Esophagus muscularis mucosa (tissue), 4 donors: Measurements from ENCODE around the gene SLC7A1. TPM values are rescaled to one million over a fixed set of nuclear protein-coding genes. Genes with fewer than 3 reads are reported as not detected.

Experiments used
- DNase-seq: peaks from one replicate; pipeline ENCODE4 v3.0.0-alpha.2; 2017; ENCODE audit errors: extremely low spot score
- H3K27ac ChIP-seq, 4 donors: fragments of 200-600 bp; sonication (generic); replicated peaks in 1 of 4; 1 replicate in 3 of 4; 2 replicates in 1 of 4; pipeline ENCODE4 v1.5.1; 2016 to 2019; ENCODE audit warnings: mild to moderate bottlenecking in 1 of 4
- H3K27me3 ChIP-seq, 4 donors: fragments of 200-600 bp; sonication (generic); one replicate each; pipeline versions ENCODE4 v1.5.1 to v1.6.0; 2016 to 2019
- H3K36me3 ChIP-seq, 4 donors: fragments of 200-600 bp; sonication (generic); one replicate each; pipeline ENCODE4 v1.5.1; 2016 to 2019
- H3K4me1 ChIP-seq, 4 donors: fragments of 200-600 bp; sonication (generic); one replicate each; pipeline ENCODE4 v1.5.1; 2016 to 2019
- H3K4me3 ChIP-seq, 4 donors: fragments of 200-600 bp; sonication (generic); 1 replicate in 2 of 4; 2 replicates in 2 of 4; pipeline ENCODE4 v1.5.1; 2016 to 2019; ENCODE audit warnings: mild to moderate bottlenecking in 4 of 4, moderate library complexity in 1 of 4
- H3K9me3 ChIP-seq, 4 donors: fragments of 200-600 bp; sonication (generic); 1 replicate in 3 of 4; 2 replicates in 1 of 4; pipeline ENCODE4 v1.5.1; 2016 to 2019
- CTCF ChIP-seq, 3 experiments: fragments of 200-600 bp in 2 of 3; fragments of 450-650 bp in 1 of 3; sonication (generic) in 2 of 3; IDR thresholded peaks; one replicate each; pipeline ENCODE4 v1.5.1; 2017 to 2019; ENCODE audit warnings: antibody characterized with exemption in 3 of 3, mild to moderate bottlenecking in 2 of 3, moderate library complexity in 1 of 3
- EP300 ChIP-seq: sonication (generic); formaldehyde crosslinking; IDR thresholded peaks from one replicate; pipeline ENCODE4 v1.6.1; 2017; ENCODE audit warnings: antibody characterized with exemption
- POLR2A ChIP-seq: fragments of 450-650 bp; IDR thresholded peaks from one replicate; pipeline ENCODE4 v1.6.1; 2017; ENCODE audit warnings: antibody characterized with exemption, moderate library complexity, mild to moderate bottlenecking, low read depth
- POLR2AphosphoS5 ChIP-seq, 2 donors: sonication (generic); formaldehyde crosslinking; IDR thresholded peaks; one replicate each; pipeline ENCODE4 v1.6.1; 2017; ENCODE audit warnings: antibody characterized with exemption in 2 of 2
- WGBS: methylation state at CpG from one replicate; pipeline ENCODE4 v1.1.5; 2018; 5-methylcytosine and 5-hydroxymethylcytosine counted together
- intact Hi-C: fragments of 100-400 bp; cut with DNase I; formaldehyde crosslinking; loops from one replicate; pipeline ENCODE4 v1.15.1; 2023
- total RNA-seq, 4 donors: library from RNA; depleted of rRNA; stranded (reverse); fragments of >200 nt; gene quantifications; one replicate each; pipeline versions ENCODE4 v1.1.0 to v1.2.1, GENCODE V29; 2016

The SLC7A1 gene
- total RNA-seq, 4 donors from 2014 or later: 15.0 to 28.8 (median 21.6) TPM

- H3K9me3 ChIP-seq: no peaks in the 10 kb centered on the region
- WGBS: 52% methylated on average over 31 of the region's 32 CpGs
- H3K4me1 ChIP-seq: peaks cover 6 to 15% (median 12%) of the 10 kb centered on the region in 4 donors
- H3K4me3 ChIP-seq: no peak overlapping the region
- no peak for DNase-seq
- intact Hi-C loops: loop anchor here (10.0 kb wide), 1 partner anchor 202 kb away; no protein-coding TSS in a partner anchor
- H3K27me3 ChIP-seq: peaks cover 0 to 22% (median 0%) of the 10 kb centered on the region in 4 donors
- peaks cover 0 to 42% (median 3%) of the 10 kb centered on the region in 4 donors for H3K36me3 ChIP-seq
- no peak overlapping the region for H3K27ac ChIP-seq
- TF ChIP-seq POLR2A (no peak), EP300 (no peak), CTCF (IDR thresholded peaks at IDR 0.05) (no peak), POLR2AphosphoS5 (IDR thresholded peaks at IDR 0.05) (no peak)
These were observed 92.2 kb downstream of the SLC7A1 start for GRCh38 chr13:29503041-29503837.

GRCh38 chr13:29502391-29503008 lies 93.0 kb downstream of the SLC7A1 start:
- H3K9me3 ChIP-seq: no peaks in the 10 kb centered on the region
- no peak for DNase-seq
- intact Hi-C loops: loop anchor here (10.0 kb wide), 1 partner anchor 202 kb away; no protein-coding TSS in a partner anchor
- peaks cover 0 to 42% (median 3%) of the 10 kb centered on the region in 4 donors for H3K36me3 ChIP-seq
- no peak overlapping the region for H3K27ac ChIP-seq
- TF ChIP-seq EP300: no peak
- no peak for TF ChIP-seq POLR2AphosphoS5 (IDR thresholded peaks at IDR 0.05)
- no peak for TF ChIP-seq CTCF (IDR thresholded peaks at IDR 0.05)
- TF ChIP-seq POLR2A: no peak
- H3K4me1 ChIP-seq: peaks cover 0 to 11% (median 7%) of the 10 kb centered on the region in 4 donors
- peaks cover 0 to 22% (median 0%) of the 10 kb centered on the region in 4 donors for H3K27me3 ChIP-seq
- 87% methylated on average over 13 of the region's 13 CpGs for WGBS
- no peak overlapping the region for H3K4me3 ChIP-seq

GRCh38 chr13:29501674-29502073 lies 93.8 kb downstream of the SLC7A1 start:
- Histone ChIP-seq H3K27ac (no peak overlapping the region), H3K36me3 (peaks cover 0 to 42% (median 3%) of the 10 kb centered on the region in 4 donors), H3K4me3 (no peak overlapping the region), H3K27me3 (peaks cover 0 to 22% (median 0%) of the 10 kb centered on the region in 4 donors), H3K9me3 (no peaks in the 10 kb centered on the region), H3K4me1 (peaks cover 0 to 13% (median 10%) of the 10 kb centered on the region in 4 donors)
- intact Hi-C loops: loop anchor here (10.0 kb wide), 1 partner anchor 203 kb away; no protein-coding TSS in a partner anchor
- WGBS: 96% methylated on average over 4 of the region's 4 CpGs
- TF ChIP-seq POLR2AphosphoS5 (IDR thresholded peaks at IDR 0.05) (no peak), POLR2A (no peak), EP300 (no peak), CTCF (IDR thresholded peaks at IDR 0.05) (no peak)
- DNase-seq: no peak

GRCh38 chr13:29500386-29500785 lies 95.1 kb downstream of the SLC7A1 start:
- intact Hi-C loops: loop anchor here (10.0 kb wide), 1 partner anchor 204 kb away; no protein-coding TSS in a partner anchor
- WGBS: 95% methylated on average over 7 of the region's 7 CpGs

More at GRCh38 chr13:29500386-29500785, 95.1 kb downstream of the SLC7A1 start:
- Histone ChIP-seq H3K9me3 (no peaks in the 10 kb centered on the region), H3K27ac (no peak overlapping the region), H3K27me3 (peaks cover 0 to 12% (median 0%) of the 10 kb centered on the region in 4 donors), H3K4me1 (peaks cover 4 to 23% (median 19%) of the 10 kb centered on the region in 4 donors), H3K36me3 (peaks cover 0 to 42% (median 3%) of the 10 kb centered on the region in 4 donors), H3K4me3 (no peak overlapping the region)
- TF ChIP-seq POLR2AphosphoS5 (IDR thresholded peaks at IDR 0.05) (no peak), POLR2A (no peak), CTCF (IDR thresholded peaks at IDR 0.05) (no peak), EP300 (no peak)
- DNase-seq: no peak
